ENCODE results near the gene GRWD1.

Gene GRWD1

GRCh38 chr19:48456864-48457263, 11.1 kb downstream of the GRWD1 start:
- no peak for DNase-seq (ENCODE audit: low read depth)

- no peak for DNase-seq (ENCODE audit: low read depth)
These were observed 12.2 kb downstream of the GRWD1 start for GRCh38 chr19:48458016-48458415.

GRCh38 chr19:48461651-48461981, 15.8 kb downstream of the GRWD1 start:
- no peak for DNase-seq (ENCODE audit: low read depth)

GRCh38 chr19:48461982-48462655, 16.3 kb downstream of the GRWD1 start:
- DNase-seq (ENCODE audit: low read depth), result peak; percentile 44

- DNase-seq (ENCODE audit: low read depth), result no peak
These were observed 19.4 kb downstream of the GRWD1 start for GRCh38 chr19:48465215-48465614.

- DNase-seq (ENCODE audit: low read depth), result peak; percentile 78
These were observed 21.0 kb downstream of the GRWD1 start for GRCh38 chr19:48466561-48467325.

- peak; percentile 99 for DNase-seq (ENCODE audit: low read depth)
These were observed 23.0 kb downstream of the GRWD1 start for GRCh38 chr19:48468772-48469288.

GRCh38 chr19:48469289-48469881, 23.6 kb downstream of the GRWD1 start, which contains the start of gene CYTH2:
CYTH2 (plus strand) TSS chr19:48469369; CDS start chr19:48469508, 139 bp downstream.
- DNase-seq (ENCODE audit: low read depth), result peak; percentile 84

- DNase-seq (ENCODE audit: low read depth), result no peak
These were observed 24.3 kb downstream of the GRWD1 start for GRCh38 chr19:48469934-48470680.

GRCh38 chr19:48470856-48471255, 25.1 kb downstream of the GRWD1 start:
- no peak for DNase-seq (ENCODE audit: low read depth)

GRCh38 chr19:48471836-48472235, 26.1 kb downstream of the GRWD1 start:
- no peak for DNase-seq (ENCODE audit: low read depth)

- DNase-seq (ENCODE audit: low read depth), result no peak
These were observed 27.6 kb downstream of the GRWD1 start for GRCh38 chr19:48473161-48473966.

GRCh38 chr19:48474084-48474592, 28.4 kb downstream of the GRWD1 start:
- no peak for DNase-seq (ENCODE audit: low read depth)

- DNase-seq (ENCODE audit: low read depth), result no peak
These were observed 29.7 kb downstream of the GRWD1 start for GRCh38 chr19:48475369-48476068.

- DNase-seq (ENCODE audit: low read depth), result no peak
These were observed 30.4 kb downstream of the GRWD1 start for GRCh38 chr19:48476176-48476575.

GRCh38 chr19:48477067-48477685, 31.4 kb downstream of the GRWD1 start:
- DNase-seq (ENCODE audit: low read depth), result no peak

- DNase-seq (ENCODE audit: low read depth), result no peak
These were observed 32.0 kb downstream of the GRWD1 start for GRCh38 chr19:48477698-48478338.

GRCh38 chr19:48478339-48479256, 32.8 kb downstream of the GRWD1 start:
- DNase-seq (ENCODE audit: low read depth), result no peak

All from ELR (cell line).